ENCODE measurements around the gene GREB1L. TPM values are rescaled to one million over a fixed set of nuclear protein-coding genes. Genes with fewer than 3 reads are reported as not detected.

The GREB1L gene
- total and polyA plus RNA-seq, 10 of the 15 experiments (the other 5 are each of a cell fraction or from before 2014, with no cell fraction given): under 0.01 to 0.11 (median 0.03) TPM; not detected in 1

DNA sequence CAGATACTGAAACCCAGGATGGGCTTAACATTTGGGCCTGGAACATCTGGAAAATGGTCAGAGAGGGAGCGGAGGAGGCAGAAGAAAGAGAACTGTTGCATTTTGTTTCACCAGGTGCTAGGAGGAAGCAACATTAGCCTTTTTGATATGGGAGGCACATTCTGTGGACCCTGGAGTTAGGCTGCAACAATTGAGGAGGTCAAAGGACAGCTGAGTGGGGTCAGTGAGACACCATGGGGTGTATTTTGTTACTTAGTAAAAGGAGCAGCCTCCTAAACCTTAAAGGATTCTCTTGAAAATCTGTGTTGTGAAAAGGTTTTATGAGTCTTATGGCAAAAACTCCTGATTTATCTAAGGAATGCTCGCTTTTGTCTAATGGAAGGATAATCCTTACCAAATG is 124.9 kb downstream of the GREB1L start:
- in situ Hi-C loops (cut with MboI) (no loop called here), intact Hi-C loops (cut with micrococcal nuclease; ENCODE audit: unreplicated experiment) (no loop called here)
- Histone ChIP-seq H2AFZ (ENCODE audit: control insufficient read depth, low read depth, low read length) (no peak overlapping the region), H3K4me2 (ENCODE audit: control insufficient read depth, insufficient read depth) (no peak overlapping the region), H3K27ac (ENCODE audit: control insufficient read depth, insufficient read depth) (no peak overlapping the region), H3K9me3 (replicated peaks; ENCODE audit: control insufficient read depth, insufficient read depth, low read length) (no peaks in the 10 kb centered on the region), H3K4me3 (no peak overlapping the region), H4K20me1 (ENCODE audit: control insufficient read depth, insufficient read depth) (no peaks in the 10 kb centered on the region), H3K27me3 (replicated peaks in 1 of 2; ENCODE audit: control insufficient read depth in 2 of 2, insufficient read depth in 2 of 2, low read length in 1 of 2) (no peaks in the 10 kb centered on the region), H3K9ac (ENCODE audit: control insufficient read depth, insufficient read depth, low read length) (no peak overlapping the region), H3K79me2 (ENCODE audit: control insufficient read depth, insufficient read depth, low read length) (no peaks in the 10 kb centered on the region), H3K4me1 (ENCODE audit: control insufficient read depth, insufficient read depth, low read length) (no peaks in the 10 kb centered on the region), H3K36me3 (ENCODE audit: control insufficient read depth in 2 of 2, insufficient read depth in 2 of 2, low read length in 1 of 2) (no peaks in the 10 kb centered on the region)
- 32% methylated on average over 2 of the region's 2 CpGs for WGBS (ENCODE audit: insufficient coverage, insufficient replicate concordance, low lambda C conversion rate, missing lambda C conversion rate)
- ChIA-PET POLR2A (no interaction called here), RAD21 (ENCODE audit: unreplicated experiment) (no interaction called here), SMC1A (ENCODE audit: uncharacterized antibody, unreplicated experiment) (no interaction called here), CTCF (no interaction called here)
- ATAC-seq (no peak), FAIRE-seq (no peak), DNase-seq (ENCODE audit: low read depth, low spot score) (no peak)
- BruUV-seq (replicated peaks): no TSS peak
- no peak for TF ChIP-seq CHD2 (IDR thresholded peaks at IDR 0.05; ENCODE audit: borderline replicate concordance, low read depth, low read length)
- TF ChIP-seq MTA3 (IDR thresholded peaks at IDR 0.05; ENCODE audit: borderline replicate concordance, low read length): no peak

- no TSS peak for BruUV-seq (replicated peaks)
- Histone ChIP-seq H3K27ac (ENCODE audit: control insufficient read depth, insufficient read depth) (no peak overlapping the region), H3K4me2 (ENCODE audit: control insufficient read depth, insufficient read depth) (no peak overlapping the region), H2AFZ (ENCODE audit: control insufficient read depth, low read depth, low read length) (no peak overlapping the region), H3K36me3 (ENCODE audit: control insufficient read depth in 2 of 2, insufficient read depth in 2 of 2, low read length in 1 of 2) (no peaks in the 10 kb centered on the region), H3K4me3 (no peak overlapping the region), H3K4me1 (ENCODE audit: control insufficient read depth, insufficient read depth, low read length) (no peaks in the 10 kb centered on the region), H3K9me3 (replicated peaks; ENCODE audit: control insufficient read depth, insufficient read depth, low read length) (no peaks in the 10 kb centered on the region), H4K20me1 (ENCODE audit: control insufficient read depth, insufficient read depth) (no peaks in the 10 kb centered on the region), H3K9ac (ENCODE audit: control insufficient read depth, insufficient read depth, low read length) (no peak overlapping the region), H3K27me3 (replicated peaks in 1 of 2; ENCODE audit: control insufficient read depth in 2 of 2, insufficient read depth in 2 of 2, low read length in 1 of 2) (no peaks in the 10 kb centered on the region), H3K79me2 (ENCODE audit: control insufficient read depth, insufficient read depth, low read length) (no peaks in the 10 kb centered on the region)
- intact Hi-C loops (cut with micrococcal nuclease; ENCODE audit: unreplicated experiment): no loop called here
- in situ Hi-C loops (cut with MboI): no loop called here
- FAIRE-seq (no peak), DNase-seq (ENCODE audit: low read depth, low spot score) (no peak), ATAC-seq (no peak)
- ChIA-PET SMC1A (ENCODE audit: uncharacterized antibody, unreplicated experiment) (no interaction called here), POLR2A (no interaction called here), CTCF (no interaction called here), RAD21 (ENCODE audit: unreplicated experiment) (no interaction called here)
- 33% methylated on average over 4 of the region's 4 CpGs for WGBS (ENCODE audit: insufficient coverage, insufficient replicate concordance, low lambda C conversion rate, missing lambda C conversion rate)
- TF ChIP-seq CEBPB (IDR thresholded peaks at IDR 0.05; ENCODE audit: borderline replicate concordance in 1 of 2, low read depth in 2 of 2, low read length in 2 of 2): no peak
- no peak for TF ChIP-seq SRF (IDR thresholded peaks at IDR 0.05; ENCODE audit: low read depth in 2 of 2, low read length in 2 of 2)
- TF ChIP-seq ZNF592 (IDR thresholded peaks at IDR 0.05): no peak
- no peak for TF ChIP-seq SIX5 (IDR thresholded peaks at IDR 0.05; ENCODE audit: low read depth, low read length, severe bottlenecking)
- no peak for TF ChIP-seq SPI1 (IDR thresholded peaks at IDR 0.05; ENCODE audit: borderline replicate concordance, insufficient read depth, low read depth, low read length)
- no peak for TF ChIP-seq MYC (IDR thresholded peaks at IDR 0.05; ENCODE audit: insufficient read depth, insufficient read length, insufficient replicate concordance, low read length, severe bottlenecking)
- no peak for TF ChIP-seq RUNX3 (IDR thresholded peaks at IDR 0.05; ENCODE audit: low read length)
- TF ChIP-seq MTA2 (IDR thresholded peaks at IDR 0.05; ENCODE audit: low read depth): no peak
- TF ChIP-seq NFXL1 (IDR thresholded peaks at IDR 0.05; ENCODE audit: borderline replicate concordance): no peak
- no peak for TF ChIP-seq SUPT20H (IDR thresholded peaks at IDR 0.05; ENCODE audit: borderline replicate concordance, control insufficient read depth, low read depth, low read length)
- no peak for TF ChIP-seq GATAD2B (conservative IDR thresholded peaks at IDR 0.05; ENCODE audit: low read depth)
- TF ChIP-seq NFIC (IDR thresholded peaks at IDR 0.05; ENCODE audit: low read depth, low read length): no peak
- no peak for TF ChIP-seq RFX5 (IDR thresholded peaks at IDR 0.05; ENCODE audit: low read depth, low read length)
- TF ChIP-seq POLR2A (IDR thresholded peaks at IDR 0.05; ENCODE audit: low read depth, low read length): no peak
Measured at GRCh38 chr18:21369146-21369545, 127.1 kb downstream of the GREB1L start.

All from GM12878 (cell line).